IPS-NIHi7 (cell line): ENCODE measurements around the gene RGS1.
A peak's percentile ranks its signal among the peaks of the same experiment; 100 is the strongest.

Experiments used
- DNase-seq: peaks from one replicate; pipeline ENCODE4 v3.0.0; 2012; ENCODE audit warnings: mixed read lengths; ENCODE audit errors: extremely low spot score

RGS1 gene

GRCh38 chr1:192553741-192554140, 21.8 kb upstream of the RGS1 start:
- DNase-seq, result no peak

GRCh38 chr1:192554904-192555303, 20.7 kb upstream of the RGS1 start:
- no peak for DNase-seq

DNA sequence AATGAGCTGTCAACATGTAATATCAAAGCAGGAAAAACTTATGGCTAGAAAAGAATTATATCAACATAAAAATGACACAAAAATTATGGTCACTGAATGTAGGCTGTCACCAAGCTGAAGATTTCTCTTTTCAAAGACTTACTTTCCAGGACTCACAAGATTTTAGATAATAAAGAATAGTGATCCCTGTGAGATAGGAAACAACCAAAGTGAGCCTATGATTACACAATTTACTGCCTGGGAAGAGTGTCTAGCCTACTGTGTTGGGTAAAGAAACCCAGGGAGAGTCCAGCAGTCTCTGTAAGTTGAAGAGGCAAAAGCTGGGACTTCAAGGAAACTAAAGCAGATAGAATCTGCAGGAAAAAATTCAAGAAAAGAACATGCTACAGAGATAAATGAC, 20.2 kb upstream of the RGS1 start:
- no peak for DNase-seq

DNA sequence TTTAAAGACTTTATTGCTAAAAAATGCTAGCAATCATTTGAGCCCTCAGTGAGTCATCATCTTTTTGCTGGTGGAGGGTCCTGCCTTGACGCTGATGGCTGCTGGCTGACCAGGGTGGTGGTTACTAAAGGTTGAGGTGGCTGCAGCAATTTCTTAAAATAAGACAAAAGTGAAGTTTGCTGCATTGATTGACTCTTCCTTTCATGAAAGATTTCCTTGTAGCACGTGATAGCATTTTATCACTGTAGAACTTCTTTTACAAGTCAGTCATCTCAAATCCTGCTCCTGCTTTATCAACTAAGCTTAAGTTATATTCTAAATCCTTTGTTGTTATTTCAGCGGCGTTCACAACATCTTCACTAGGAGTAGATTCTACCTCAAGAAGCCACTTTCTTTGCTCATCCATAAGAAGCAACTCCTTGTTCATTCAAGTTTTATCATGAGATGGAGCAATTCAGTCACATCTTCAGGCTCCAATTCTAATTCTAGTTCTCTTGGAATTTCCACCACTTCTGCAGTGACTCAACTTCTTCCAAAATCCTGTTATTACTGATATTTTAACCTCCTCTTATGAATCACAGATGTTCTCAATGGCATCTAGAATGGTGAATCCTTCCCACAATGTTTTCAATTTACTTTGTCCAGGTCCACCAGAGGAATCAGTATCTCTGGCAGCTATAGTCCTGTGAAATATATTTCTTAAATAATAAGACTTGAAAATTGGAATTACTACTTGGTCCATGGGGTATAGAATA, 17.6 kb upstream of the RGS1 start:
- no peak for DNase-seq

GRCh38 chr1:192559115-192560006, 16.2 kb upstream of the RGS1 start:
- no peak for DNase-seq

DNA sequence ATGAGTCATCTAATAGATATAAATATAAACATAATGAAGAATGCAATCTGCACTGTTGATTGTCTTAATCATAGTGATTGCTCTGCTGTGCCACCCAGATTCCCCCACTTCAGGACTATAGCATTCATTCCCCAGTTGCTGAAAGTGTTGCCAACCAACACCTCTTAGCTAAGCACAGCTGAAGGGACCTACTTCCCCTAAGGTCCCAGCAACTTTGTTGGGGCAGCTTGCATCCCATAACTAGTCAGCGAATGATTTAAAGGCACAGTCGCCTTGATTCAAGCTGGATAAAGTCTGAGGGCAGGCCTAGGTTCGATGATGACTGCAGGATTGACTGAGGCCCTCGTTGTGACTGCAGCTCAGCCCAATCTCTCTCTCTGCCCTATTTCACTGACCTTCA, 14.3 kb upstream of the RGS1 start:
- no peak for DNase-seq

DNA sequence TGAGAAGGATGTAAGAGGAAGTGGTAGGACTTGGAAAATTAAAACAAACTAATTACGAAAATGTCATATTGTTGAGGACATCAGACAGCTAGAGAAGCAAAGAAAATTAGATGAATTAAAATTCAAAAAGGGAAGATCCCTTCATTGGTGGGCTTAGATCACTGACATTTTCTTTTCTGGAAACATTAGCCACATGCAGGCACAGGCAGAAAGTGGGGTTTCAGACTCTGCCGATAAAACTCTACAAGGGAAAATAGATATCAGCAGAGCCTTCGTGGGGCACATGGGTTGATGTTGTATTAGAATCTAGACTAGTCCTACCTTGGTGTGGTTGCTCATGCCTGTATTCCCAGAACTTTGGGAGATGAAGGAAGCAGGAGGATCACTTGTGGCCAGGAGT, 12.4 kb upstream of the RGS1 start:
- no peak for DNase-seq

DNA sequence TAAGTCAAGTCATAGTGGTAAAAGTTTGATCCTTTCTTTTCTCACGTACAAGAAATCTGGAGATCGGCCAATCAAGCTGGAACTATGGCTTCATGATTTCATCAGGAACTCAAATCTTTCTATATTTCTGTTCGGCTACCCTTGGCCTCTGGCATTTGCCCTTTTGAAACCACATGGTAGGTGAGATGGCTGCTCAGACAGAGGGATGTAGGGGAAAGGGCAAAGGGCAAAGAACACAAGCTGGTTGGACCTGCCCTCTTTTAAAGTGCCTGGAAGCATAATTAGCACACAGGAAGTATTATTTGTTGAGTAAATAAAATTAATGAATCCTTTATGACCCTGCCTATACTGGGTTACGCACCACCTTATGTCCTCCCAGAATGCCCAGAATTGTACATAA, 11.5 kb upstream of the RGS1 start:
- DNase-seq, result no peak

DNA sequence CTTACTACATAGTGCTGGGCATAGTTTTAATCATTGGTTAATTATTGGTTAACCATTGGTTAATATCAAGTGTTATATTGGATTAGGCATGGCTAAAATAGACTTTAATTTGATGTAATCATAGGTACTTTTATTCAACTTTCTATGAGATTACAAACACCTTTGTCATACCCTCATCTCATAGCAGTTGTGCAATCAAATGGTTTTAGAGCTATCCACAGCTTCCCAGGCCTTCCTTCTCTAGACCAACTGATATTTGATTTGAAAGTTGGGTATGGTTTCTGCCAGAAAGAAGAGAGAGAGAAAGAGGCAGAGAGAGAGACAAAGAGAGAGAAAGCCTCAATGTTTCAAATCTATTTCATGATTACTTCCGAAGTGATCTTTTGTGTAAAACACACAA, 9.6 kb upstream of the RGS1 start:
- DNase-seq, result no peak

DNA sequence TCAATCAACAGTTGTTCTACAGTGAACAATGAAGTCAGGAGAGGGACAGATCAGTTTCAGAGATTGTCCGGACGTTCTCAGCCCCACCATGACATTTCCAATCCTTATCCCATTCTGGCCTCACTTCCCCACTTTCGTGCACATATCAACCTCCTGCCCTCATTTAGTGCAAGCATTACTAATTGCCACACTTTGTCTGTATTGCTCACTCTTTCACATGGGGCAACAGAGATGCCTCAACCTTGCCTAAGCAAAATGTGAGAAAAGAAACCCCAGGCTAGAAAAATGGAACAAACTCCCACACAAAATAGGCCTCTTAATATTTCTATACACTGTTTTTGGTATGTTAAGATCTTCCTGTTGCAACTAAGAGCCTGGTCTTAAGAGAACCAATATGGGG, 8.9 kb upstream of the RGS1 start:
- DNase-seq, result no peak

- no peak for DNase-seq
Measured at GRCh38 chr1:192568063-192568462, 7.5 kb upstream of the RGS1 start.

DNA sequence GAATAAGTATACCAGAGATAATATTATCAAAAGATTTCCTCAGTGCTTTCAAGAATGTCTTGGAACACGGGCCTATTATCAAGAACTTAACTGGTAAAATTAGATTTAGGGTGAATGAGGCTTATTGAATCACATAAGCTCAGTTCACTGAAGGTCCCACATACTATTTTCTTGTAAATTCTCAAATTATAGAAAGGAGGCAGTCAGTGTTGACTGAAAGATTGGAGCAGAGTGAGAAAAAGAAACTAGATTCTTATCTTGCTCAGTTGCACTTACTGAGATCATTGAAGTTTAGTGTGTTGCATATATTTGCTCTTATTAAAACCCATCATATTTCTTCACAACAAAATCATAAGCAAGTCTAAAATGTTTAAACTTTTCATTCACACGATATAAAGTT, 3.9 kb upstream of the RGS1 start:
- DNase-seq, result no peak

DNA sequence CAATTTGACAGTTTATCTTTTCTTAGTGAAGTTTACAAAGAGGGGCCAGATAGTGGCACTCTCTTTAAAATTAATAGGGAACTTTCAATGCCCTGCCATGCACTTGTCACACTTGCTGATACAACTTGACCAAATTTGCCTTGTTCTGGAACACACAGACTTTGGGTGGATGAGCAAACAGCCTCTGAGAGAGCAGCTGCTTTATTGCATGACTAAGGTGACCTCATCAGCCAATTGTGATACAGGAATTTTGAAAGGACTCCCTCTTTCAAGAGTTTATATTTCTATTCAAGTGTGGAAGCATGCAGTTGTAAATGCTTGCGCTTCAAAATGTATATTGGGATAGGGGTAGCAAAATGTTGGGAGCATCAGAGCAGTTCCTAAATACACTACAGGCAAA, 2.1 kb upstream of the RGS1 start:
- no peak for DNase-seq

DNA sequence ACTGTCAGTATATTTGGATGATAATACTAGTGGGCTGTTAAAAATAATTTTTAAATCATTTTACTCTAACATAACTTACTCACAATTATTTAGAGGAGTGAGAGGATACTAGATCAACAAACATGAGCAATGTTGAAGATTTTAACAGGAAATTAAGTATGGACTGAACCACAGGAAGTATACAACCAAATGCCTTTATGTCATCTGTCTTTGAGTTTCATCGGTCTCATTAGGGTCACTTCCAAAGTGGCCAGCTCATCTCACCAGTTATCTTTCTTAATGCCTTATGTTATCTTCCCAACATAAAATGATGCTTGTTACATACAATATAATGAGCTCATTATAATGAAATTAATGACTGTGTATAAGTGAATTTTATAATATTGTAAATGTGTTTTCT, 1.5 kb upstream of the RGS1 start:
- no peak for DNase-seq

GRCh38 chr1:192576190-192577144, 894 bp downstream of the RGS1 start:
- DNase-seq, result no peak

DNA sequence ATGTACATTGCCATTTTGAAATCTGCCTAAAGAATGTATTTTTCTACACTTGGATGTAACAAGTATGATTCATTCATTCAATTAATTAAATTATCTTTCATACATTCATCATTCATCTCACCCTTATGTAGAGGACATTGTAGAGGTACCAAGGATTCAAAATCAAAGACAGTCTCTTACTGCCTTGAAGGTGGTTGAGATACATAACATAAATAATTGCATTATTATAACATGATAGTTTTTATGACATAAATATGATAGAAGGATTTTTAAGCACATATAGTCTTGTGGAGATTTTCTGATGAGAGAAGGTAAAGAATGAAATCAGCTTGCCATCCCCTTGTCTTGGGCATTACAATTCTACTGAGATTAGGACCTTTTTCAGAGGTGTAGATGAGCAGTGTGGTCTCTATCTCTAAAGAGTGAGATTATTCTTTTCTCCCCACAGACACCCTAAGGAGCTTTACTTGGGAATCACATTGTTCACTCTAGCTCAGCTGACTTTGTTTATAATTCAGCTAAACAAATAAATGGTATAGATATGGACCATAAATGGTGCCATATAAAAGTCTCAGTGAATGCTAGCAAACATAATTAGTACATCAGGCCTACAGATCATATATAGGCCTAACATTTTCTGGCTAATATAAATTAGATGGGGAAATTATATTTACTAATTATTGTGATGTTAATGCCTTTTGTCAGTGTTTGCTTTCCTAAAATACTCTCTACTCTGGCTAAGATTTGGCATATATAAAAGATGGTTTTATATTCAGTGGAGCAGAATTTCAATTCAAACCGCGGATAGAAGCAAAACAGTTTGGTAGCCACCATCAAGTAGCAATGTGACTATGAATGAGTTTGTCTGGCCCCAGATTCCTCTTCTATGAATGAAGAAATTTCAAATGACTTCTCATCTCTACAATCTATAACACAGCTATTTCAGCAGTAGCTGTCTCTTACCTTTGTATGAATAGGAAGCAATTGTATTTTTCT, 1.9 kb downstream of the RGS1 start:
- DNase-seq, result no peak

DNA sequence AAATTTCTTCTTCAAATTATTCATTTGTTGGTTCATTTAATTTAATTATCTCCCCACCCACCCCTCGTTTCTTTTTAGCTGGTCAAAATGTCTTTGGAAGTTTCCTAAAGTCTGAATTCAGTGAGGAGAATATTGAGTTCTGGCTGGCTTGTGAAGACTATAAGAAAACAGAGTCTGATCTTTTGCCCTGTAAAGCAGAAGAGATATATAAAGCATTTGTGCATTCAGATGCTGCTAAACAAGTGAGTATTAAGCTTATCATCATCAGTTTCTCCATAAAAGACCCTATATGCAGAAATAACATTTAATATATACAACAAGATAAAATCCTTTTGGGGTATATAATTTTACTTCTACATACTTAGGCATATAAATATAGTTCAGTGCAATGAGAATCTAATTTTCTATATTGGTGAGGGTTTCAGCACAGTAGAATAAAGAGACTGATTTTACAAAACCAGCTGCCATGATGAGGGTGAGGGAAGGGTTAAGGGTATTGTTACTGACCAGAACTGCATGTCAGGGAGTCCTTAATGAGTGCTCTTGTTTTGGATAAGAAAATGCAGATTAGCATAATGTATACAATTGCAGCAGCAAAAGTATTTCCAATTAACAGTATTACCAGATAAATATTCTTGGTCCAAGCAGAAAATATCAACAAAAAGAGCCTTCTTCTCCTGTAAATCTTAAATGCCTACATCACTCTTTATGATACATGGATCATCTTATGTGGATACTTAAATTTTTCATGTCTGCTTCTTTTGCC, 2.8 kb downstream of the RGS1 start:
- DNase-seq, result no peak

DNA sequence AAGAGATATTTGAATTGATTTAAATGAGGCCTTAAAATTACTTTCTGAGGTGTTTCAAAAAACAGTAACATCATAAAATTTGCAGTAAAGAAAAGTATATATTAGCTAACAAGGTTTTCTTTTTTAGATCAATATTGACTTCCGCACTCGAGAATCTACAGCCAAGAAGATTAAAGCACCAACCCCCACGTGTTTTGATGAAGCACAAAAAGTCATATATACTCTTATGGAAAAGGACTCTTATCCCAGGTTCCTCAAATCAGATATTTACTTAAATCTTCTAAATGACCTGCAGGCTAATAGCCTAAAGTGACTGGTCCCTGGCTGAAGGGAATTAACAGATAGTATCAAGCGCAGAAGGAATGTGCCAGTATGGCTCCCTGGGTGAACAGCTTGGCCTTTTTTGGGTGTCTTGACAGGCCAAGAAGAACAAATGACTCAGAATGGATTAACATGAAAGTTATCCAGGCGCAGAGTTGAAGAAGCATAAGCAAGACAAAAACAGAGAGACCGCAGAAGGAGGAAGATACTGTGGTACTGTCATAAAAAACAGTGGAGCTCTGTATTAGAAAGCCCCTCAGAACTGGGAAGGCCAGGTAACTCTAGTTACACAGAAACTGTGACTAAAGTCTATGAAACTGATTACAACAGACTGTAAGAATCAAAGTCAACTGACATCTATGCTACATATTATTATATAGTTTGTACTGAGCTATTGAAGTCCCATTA, 3.6 kb downstream of the RGS1 start:
- DNase-seq, result no peak

DNA sequence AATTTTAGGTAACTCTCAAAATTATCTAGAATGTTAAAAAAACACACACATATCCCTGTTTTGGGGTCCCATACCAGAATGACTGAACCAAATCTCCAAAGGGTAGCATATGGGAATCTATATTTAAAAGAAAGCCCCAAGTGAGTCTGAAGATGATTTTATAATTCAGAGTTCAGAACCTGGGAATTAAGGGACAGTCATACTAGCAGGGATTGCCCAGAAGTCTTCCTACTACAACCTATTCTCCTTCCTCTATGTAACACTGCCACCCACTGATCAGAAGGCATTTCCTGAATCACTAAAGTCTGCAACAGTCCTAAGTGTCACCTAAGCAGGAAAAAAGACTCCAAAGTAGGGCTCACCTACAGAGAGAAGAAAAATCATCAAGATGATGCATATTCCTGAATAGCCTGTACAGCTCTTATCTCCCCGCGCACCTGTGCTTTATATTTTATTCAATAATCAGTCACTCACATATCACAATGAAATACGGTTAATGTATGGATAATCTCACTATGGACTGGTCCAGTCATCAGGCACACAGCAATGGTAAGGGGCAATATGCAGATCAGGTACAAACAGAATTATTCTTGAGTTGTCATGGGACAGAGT, 4.9 kb downstream of the RGS1 start:
- DNase-seq, result peak; percentile 34
